ENCODE data around the gene TEAD1. TPM values are rescaled to one million over a fixed set of nuclear protein-coding genes. Genes with fewer than 3 reads are reported as not detected.

TEAD1 gene
- total RNA-seq, 4 donors from 2014 or later: 71.5 to 109 (median 88.5) TPM

GRCh38 chr11:12809864-12810567, 135.8 kb downstream of the TEAD1 start:
- Histone ChIP-seq H3K4me1 (peaks cover 27 to 64% of the 10 kb centered on the region in 2 donors), H3K27me3 (no peaks in the 10 kb centered on the region), H3K27ac (no peak overlapping the region), H3K36me3 (no peaks in the 10 kb centered on the region), H3K9me3 (no peaks in the 10 kb centered on the region), H3K4me3 (replicated peaks in 1 of 3) (no peak overlapping the region)
- TF ChIP-seq POLR2A (IDR thresholded peaks at IDR 0.05): no peak
- no peak for TF ChIP-seq CTCF (IDR thresholded peaks at IDR 0.05)
- intact Hi-C loops (cut with DNase I): loop anchor here (10.0 kb wide), 1 partner anchor 115 kb away; no protein-coding TSS in a partner anchor
- 44 to 48% methylated on average over 12 of the region's 12 CpGs for WGBS, 2 donors
- peak; percentile 38 to 65 for DNase-seq

GRCh38 chr11:12810568-12810894, 136.3 kb downstream of the TEAD1 start:
- no peak overlapping the region for H3K27ac ChIP-seq
- 27 to 53% methylated on average over 4 to 5 of the region's 5 CpGs for WGBS, 2 donors
- no peaks in the 10 kb centered on the region for H3K36me3 ChIP-seq
- TF ChIP-seq CTCF (IDR thresholded peaks at IDR 0.05) (no peak), POLR2A (IDR thresholded peaks at IDR 0.05) (no peak)
- H3K4me1 ChIP-seq: peaks cover 30 to 66% of the 10 kb centered on the region in 2 donors
- DNase-seq: no peak
- intact Hi-C loops (cut with DNase I): no loop called here
- no peak overlapping the region for H3K4me3 ChIP-seq (replicated peaks in 1 of 3)
- no peaks in the 10 kb centered on the region for H3K9me3 ChIP-seq
- no peaks in the 10 kb centered on the region for H3K27me3 ChIP-seq

- H3K4me1 ChIP-seq: peaks cover 29 to 63% of the 10 kb centered on the region in 2 donors
Observed at GRCh38 chr11:12811861-12812260, 137.6 kb downstream of the TEAD1 start.

GRCh38 chr11:12812849-12813248, 138.6 kb downstream of the TEAD1 start:
- H3K27ac ChIP-seq: peak overlapping the region in 1 of 3 donors; percentile 46
- H3K36me3 ChIP-seq: no peaks in the 10 kb centered on the region
- 61 to 79% methylated on average over 4 of the region's 4 CpGs for WGBS, 2 donors
- intact Hi-C loops (cut with DNase I): no loop called here
- TF ChIP-seq CTCF (IDR thresholded peaks at IDR 0.05): no peak
- no peak for TF ChIP-seq POLR2A (IDR thresholded peaks at IDR 0.05)
- peaks cover 20 to 54% of the 10 kb centered on the region in 2 donors for H3K4me1 ChIP-seq
- no peak for DNase-seq
- H3K4me3 ChIP-seq (replicated peaks in 1 of 3): no peak overlapping the region
- H3K9me3 ChIP-seq: no peaks in the 10 kb centered on the region
- H3K27me3 ChIP-seq: no peaks in the 10 kb centered on the region

More at GRCh38 chr11:12811861-12812260, 137.6 kb downstream of the TEAD1 start:
- H3K27ac ChIP-seq: no peak overlapping the region
- intact Hi-C loops (cut with DNase I): no loop called here
- 85 to 89% methylated on average over 7 of the region's 7 CpGs for WGBS, 2 donors
- no peaks in the 10 kb centered on the region for H3K27me3 ChIP-seq
- no peaks in the 10 kb centered on the region for H3K9me3 ChIP-seq
- no peak overlapping the region for H3K4me3 ChIP-seq (replicated peaks in 1 of 3)
- no peak for DNase-seq
- H3K36me3 ChIP-seq: no peaks in the 10 kb centered on the region
- TF ChIP-seq POLR2A (IDR thresholded peaks at IDR 0.05) (no peak), CTCF (IDR thresholded peaks at IDR 0.05) (no peak)

DNA sequence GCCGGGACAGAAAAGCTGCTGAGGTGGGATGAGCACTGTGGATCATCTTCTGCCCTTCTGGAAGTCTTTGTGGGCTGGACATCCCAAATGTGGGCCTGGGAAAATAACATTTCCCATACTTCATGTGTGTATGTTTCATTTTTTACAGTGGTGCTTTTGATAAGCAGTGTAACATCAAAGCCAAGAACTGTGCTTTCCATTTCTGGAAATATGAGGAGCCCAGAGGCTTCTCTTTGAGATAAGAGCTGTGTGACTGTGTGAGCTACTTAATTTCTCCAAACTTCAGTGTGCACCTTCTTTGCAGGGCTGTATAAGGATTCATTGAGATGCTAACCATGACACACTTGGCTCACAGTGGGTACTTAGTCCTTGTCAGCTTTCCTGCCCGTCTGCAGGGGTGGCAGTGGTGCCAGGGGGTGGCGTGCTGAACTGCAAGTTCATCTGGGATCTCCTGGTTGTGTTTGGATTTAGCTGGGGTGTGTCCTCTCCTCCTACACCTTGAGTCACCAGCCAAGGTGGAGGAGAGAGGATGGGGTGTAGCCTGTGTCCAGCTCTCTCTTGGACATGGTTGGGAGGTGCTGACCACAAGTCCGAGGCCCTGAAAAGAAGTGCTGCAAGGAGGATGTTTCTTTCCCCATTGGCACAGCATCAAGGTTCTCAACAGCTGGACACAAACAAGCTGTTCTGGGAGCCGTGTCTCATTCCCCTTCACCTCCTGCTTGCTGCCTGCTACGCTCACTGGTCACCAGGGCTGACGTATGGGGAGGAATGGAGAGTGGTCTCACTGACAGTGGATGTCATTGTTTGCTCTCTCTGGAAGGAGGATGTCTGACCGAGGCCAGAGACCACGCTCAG, 139.4 kb downstream of the TEAD1 start:
- intact Hi-C loops (cut with DNase I): no loop called here

More for the DNA sequence above, 139.4 kb downstream of the TEAD1 start:
- no peaks in the 10 kb centered on the region for H3K36me3 ChIP-seq
- H3K27ac ChIP-seq: peak overlapping the region; percentile 30 to 50 (median 46)
- TF ChIP-seq CTCF (IDR thresholded peaks at IDR 0.05): peak in 2 of 6 experiments; percentile 23 to 27
- TF ChIP-seq POLR2A (IDR thresholded peaks at IDR 0.05): no peak
- no peaks in the 10 kb centered on the region for H3K27me3 ChIP-seq
- H3K4me3 ChIP-seq (replicated peaks in 1 of 3): no peak overlapping the region
- peak; percentile 44 to 58 for DNase-seq
- H3K4me1 ChIP-seq: peaks cover 20 to 46% of the 10 kb centered on the region in 2 donors
- 63 to 68% methylated on average over 9 of the region's 9 CpGs for WGBS, 2 donors
- H3K9me3 ChIP-seq: no peaks in the 10 kb centered on the region
